HG02571 (cell line): ENCODE measurements around the gene ANKRD36.
A peak's percentile ranks its signal among the peaks of the same experiment; 100 is the strongest.
"Not testable (repeated sequence)": the region's sequence is repeated elsewhere in the genome, so short reads cannot be mapped to it uniquely, and the experiment has no call there.

ENCODE experiments used
- ATAC-seq: cut with Tn5 transposase; IDR thresholded peaks from one replicate; pipeline ENCODE4 v1.9.1; 2021; ENCODE audit warnings: mild to moderate bottlenecking, moderate library complexity; ENCODE audit not compliant: unreplicated experiment

The ANKRD36 gene

GRCh38 chr2:97113050-97113881 is at the start of gene ANKRD36:
TSS of gene ANKRD36 (plus strand) at chr2:97113153. CDS start at chr2:97113740, 587 bp downstream.
- ATAC-seq = peak; percentile 92

- not testable (repeated sequence) for ATAC-seq
Measured at GRCh38 chr2:97066030-97066429, 46.9 kb upstream of the ANKRD36 start.

DNA sequence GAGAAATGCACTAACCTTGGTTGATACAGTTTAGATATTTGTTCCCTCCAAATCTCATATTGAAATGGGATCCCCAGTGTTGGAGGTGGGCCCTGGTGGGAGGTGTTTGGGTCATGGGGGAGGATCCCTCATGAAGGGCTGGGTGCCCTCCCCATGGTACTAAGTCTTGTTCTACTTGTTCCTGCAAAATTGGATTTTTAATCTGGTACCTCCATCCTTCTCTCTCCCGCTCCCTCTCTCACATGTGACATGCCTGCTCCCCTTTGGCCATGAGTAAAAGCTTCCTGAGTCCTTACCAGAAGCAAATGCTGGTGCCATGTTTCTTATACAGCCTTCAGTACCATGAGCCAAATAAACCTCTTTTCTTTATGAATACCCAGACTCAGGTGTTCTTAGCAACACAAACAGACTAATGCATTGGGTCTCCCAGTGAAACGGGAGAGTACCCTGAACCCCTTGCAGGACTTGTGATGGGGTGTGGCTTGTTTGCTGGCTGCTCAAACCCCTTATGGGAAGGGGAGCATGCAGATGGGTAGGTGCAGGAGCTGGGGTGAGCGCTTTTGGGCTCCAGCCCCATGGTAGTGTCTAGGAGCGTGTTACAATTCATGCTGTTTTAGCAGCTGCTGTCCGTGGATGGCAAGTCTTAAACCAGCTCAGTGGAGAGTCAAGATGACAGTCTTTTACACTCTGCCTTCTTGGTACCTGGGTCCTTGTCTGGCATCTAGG is 45.5 kb upstream of the ANKRD36 start:
- no peak for ATAC-seq

GRCh38 chr2:97068074-97068473 is 44.9 kb upstream of the ANKRD36 start:
- no peak for ATAC-seq

DNA sequence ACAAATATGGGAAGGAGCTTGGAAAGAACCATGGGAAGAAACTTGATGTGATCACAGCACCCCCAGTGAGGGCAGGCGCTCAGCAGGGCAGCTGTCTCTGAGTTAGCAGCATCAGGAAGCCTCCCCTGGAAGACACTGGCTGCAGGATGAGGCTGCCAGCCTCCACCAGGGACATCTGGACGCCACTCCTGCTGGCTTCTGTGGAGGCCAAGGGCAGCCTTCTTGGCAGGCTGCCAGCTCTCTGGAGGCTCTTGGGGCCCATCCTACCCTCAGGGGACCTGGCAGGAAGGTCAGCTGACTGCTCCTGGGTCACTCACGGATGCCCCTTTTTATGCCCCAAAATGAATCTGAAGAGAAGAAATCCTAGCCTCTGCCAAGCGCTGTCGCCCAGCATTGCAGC is 44.2 kb upstream of the ANKRD36 start:
- not testable (repeated sequence) for ATAC-seq

DNA sequence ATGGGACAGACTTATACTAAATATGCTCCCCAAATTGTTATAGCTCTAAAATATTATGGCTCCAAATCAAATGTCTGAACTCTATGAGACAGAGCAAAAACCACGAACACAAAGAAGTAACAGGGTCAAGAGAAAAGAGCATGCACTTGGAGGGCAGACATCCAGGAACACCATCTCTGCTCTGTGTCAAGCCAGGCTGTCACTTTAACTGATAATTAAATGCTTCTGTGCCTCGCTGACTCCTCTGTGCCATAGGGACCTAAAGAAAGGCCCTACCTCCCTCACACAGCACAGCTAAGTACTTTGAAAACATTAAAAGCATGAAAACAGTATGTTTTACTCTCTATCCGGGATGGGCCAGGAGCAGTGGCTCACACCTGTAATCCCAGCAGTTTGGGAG is 42.0 kb upstream of the ANKRD36 start:
- not testable (repeated sequence) for ATAC-seq

GRCh38 chr2:97077213-97077612 is 35.7 kb upstream of the ANKRD36 start:
- ATAC-seq = not testable (repeated sequence)

DNA sequence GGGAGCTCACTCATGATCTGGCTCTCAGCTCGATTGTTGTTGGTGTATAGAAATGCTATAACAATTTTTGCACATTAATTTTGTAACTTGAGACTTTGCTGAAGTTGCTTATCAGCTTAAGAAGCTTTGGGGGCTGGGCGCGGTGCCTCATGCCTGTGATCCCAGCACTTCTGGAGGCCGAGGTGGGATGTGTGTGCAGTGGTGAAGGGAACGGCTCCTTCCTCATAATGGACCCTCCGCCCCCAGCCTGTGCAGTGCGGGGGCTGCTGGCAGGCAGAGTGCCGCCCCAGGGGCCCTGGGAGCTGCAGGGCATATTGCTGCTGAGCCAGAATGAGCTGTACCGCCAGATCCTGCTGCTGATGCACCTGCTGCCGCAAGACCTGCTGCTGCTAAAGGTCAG is 32.1 kb upstream of the ANKRD36 start:
- ATAC-seq = not testable (repeated sequence)

DNA sequence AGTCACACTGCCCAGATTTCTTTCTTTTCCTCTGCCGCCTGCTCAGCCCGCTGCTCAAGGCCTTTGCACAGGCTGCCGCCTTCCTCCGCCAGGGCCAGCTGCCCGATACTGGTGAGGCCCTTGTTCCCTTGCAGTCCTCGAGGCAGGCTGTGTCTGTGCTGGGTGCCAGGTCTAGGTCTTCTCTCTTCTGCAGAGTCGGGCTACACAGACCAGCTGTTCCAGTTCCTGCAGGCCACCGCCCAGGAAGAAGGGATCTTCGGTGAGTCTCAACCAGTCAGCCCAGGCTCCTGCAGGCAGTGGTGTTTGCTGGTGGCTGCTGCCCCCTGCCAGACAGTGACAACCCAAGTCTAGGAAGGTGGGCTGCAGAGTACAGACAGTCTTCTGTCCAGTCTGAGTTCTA is 30.7 kb upstream of the ANKRD36 start:
- not testable (repeated sequence) for ATAC-seq

- ATAC-seq = not testable (repeated sequence)
Measured at GRCh38 chr2:97083516-97083915, 29.4 kb upstream of the ANKRD36 start.

- not testable (repeated sequence) for ATAC-seq
Measured at GRCh38 chr2:97085093-97085492, 27.9 kb upstream of the ANKRD36 start.

GRCh38 chr2:97088706-97089105 is 24.2 kb upstream of the ANKRD36 start:
- ATAC-seq = not testable (repeated sequence)

DNA sequence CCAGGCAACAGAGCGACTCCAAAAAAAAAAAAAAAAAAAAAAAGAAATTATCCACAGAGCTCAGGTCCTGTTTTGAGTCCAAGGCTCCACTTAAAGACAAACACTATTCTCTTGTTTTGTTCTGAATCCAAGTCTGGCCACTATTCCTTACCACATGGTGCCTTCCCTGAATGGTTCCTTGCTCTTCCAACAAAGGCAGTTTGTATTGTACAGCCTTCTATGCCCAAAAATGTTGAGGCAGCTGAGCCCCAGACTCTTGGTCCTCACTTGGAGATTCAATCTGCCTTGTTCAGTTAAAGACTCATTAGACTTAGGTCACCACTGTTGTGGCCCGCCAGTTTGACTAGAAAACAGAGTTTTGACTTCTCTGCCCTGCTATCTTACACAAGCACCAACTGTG is 20.0 kb upstream of the ANKRD36 start:
- not testable (repeated sequence) for ATAC-seq

- ATAC-seq = peak; percentile 36
Measured at GRCh38 chr2:97093983-97094771, 18.8 kb upstream of the ANKRD36 start.

- peak; percentile 79 for ATAC-seq
Measured at GRCh38 chr2:97094772-97095611, 18.0 kb upstream of the ANKRD36 start, which contains the start of gene FAHD2B. TSS of gene FAHD2B (minus strand) at chr2:97094882. CDS start at chr2:97091706, 3,176 bp downstream.

GRCh38 chr2:97095661-97096060 is 17.3 kb upstream of the ANKRD36 start:
- ATAC-seq = no peak

DNA sequence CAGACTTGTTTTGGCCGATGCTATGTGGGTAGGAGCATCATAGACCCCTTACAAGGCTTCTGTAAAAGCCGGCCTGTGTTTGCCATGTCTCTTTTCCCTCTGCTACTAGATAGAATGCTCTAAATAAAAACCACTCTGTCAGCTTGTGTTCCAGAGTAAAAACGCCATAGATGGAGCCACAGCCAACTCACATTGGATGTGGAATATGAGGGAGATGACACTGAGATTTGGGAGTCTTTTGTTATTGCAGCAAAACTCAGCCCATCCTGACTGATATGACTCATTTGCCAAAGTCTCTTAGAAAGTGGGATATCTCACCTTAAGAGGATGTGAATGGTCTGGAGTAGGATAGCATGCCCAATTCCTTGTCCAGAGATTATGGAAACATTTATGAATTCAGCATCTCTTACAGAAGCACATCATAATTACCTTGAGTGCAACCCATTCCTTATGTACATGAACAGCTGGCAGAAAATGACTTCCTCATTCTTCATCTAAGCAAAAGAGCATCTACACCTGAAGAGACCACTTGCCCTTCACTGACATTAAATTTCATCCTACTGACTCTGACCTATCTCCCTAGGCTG is 14.1 kb upstream of the ANKRD36 start:
- ATAC-seq = not testable (repeated sequence)

DNA sequence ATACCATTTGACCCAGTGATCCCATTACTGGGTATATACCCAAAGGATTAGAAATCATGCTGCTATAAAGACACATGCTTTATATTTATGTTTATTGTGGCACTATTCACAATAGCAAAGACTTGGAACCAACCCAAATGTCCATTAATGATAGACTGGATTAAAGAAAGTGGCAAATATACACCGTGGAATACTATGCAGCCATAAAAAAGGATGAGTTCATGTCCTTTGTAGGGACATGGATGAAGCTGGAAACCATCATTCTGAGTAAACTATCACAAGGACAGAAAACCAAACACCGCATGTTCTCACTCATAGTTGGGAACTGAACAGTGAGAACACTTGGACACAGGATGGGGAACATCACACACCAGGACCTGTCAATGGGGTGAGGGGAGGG is 6.1 kb upstream of the ANKRD36 start:
- ATAC-seq = not testable (repeated sequence)

- ATAC-seq = not testable (repeated sequence)
Measured at GRCh38 chr2:97111246-97111645, 1.7 kb upstream of the ANKRD36 start.
